ENCODE measurements around the gene MDN1. TPM values are rescaled to one million over a fixed set of nuclear protein-coding genes. Genes with fewer than 3 reads are reported as not detected.

MDN1 gene, protein sequence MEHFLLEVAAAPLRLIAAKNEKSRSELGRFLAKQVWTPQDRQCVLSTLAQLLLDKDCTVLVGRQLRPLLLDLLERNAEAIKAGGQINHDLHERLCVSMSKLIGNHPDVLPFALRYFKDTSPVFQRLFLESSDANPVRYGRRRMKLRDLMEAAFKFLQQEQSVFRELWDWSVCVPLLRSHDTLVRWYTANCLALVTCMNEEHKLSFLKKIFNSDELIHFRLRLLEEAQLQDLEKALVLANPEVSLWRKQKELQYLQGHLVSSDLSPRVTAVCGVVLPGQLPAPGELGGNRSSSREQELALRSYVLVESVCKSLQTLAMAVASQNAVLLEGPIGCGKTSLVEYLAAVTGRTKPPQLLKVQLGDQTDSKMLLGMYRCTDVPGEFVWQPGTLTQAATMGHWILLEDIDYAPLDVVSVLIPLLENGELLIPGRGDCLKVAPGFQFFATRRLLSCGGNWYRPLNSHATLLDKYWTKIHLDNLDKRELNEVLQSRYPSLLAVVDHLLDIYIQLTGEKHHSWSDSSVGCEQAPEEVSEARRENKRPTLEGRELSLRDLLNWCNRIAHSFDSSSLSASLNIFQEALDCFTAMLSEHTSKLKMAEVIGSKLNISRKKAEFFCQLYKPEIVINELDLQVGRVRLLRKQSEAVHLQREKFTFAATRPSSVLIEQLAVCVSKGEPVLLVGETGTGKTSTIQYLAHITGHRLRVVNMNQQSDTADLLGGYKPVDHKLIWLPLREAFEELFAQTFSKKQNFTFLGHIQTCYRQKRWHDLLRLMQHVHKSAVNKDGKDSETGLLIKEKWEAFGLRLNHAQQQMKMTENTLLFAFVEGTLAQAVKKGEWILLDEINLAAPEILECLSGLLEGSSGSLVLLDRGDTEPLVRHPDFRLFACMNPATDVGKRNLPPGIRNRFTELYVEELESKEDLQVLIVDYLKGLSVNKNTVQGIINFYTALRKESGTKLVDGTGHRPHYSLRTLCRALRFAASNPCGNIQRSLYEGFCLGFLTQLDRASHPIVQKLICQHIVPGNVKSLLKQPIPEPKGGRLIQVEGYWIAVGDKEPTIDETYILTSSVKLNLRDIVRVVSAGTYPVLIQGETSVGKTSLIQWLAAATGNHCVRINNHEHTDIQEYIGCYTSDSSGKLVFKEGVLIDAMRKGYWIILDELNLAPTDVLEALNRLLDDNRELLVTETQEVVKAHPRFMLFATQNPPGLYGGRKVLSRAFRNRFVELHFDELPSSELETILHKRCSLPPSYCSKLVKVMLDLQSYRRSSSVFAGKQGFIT (N-terminal part only)
- 10 to 100 TPM; 17.6 to 38.0 (median 24.4) TPM for total RNA-seq
- 10 to 100 TPM in 1 of 2 donors, 1 to 10 TPM in 1; 9.1 to 24.6 TPM for polyA plus RNA-seq
- long read RNA-seq, donor 1, partial matches to known transcripts: 15 of 16 reads
- long read RNA-seq, donor 1, other reads (novel, unspliced or antisense): 1 of 16 reads
- long read RNA-seq, donor 2, partial matches to known transcripts: 15 of 17 reads
- long read RNA-seq, donor 2, other reads (novel, unspliced or antisense): 2 of 17 reads
- long read RNA-seq, donor 3, partial matches to known transcripts: 4 of 4 reads
- long read RNA-seq, donor 3, other reads (novel, unspliced or antisense): 0 of 4 reads

DNA sequence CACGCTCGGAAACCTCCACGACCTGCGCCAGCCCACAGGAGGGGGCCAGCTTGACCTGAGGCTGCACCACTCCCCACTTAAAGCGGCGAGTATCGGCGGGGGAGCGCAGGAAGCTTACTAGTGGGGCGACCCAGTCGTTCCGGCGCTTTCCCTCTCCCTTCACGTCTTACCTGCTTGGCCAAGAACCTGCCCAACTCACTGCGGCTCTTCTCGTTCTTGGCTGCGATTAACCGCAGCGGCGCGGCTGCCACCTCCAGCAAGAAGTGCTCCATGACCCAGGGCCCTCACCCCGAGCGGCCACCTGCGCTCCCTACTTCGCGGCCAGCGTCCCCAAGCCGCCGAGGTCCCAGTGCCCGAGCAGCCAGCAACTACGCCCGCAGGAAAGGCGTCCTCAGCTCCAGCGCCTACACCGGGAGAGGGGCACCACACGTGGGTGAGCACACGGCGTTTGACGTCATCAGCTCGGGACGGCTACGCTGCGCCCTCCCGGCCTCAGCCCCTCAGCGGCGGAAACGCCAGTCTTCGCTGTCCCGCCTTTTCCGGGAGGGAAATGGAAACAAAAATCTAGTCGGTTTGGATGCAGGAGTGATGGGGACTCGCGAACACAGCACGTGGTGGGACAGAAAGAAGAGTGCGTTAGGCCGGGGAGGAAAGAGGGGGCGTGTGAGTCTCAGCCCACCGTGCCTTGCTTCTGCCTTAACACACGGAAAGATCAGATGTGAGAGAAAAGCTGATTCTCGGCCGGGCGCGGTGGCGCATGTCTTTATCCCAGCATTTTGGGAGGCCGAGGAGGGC lies at the start of gene MDN1:
TSS of gene MDN1 (minus strand) at position 459 of the 795 bp plus-strand sequence. CDS start at position 272, 187 bp downstream.
- ATAC-seq: peak; percentile 99 to 100 (median 99)
- 0 to 1% (median 1%) methylated on average over 40 to 65 of the region's 65 CpGs for WGBS, 4 donors
- Histone ChIP-seq H3K36me3 (no peaks in the 10 kb centered on the region), H3K27ac (peak within 1 kb of the TSS; percentile 14 to 96 (median 86)), H3K4me3 (peak within 1 kb of the TSS; percentile 71 to 98 (median 84)), H3K4me1 (peaks cover 0 to 26% (median 18%) of the 10 kb centered on the region in 12 donors), H3K9me3 (no peaks in the 10 kb centered on the region), H3K27me3 (no peaks in the 10 kb centered on the region)
- peak in 1 of 2 donors; percentile 59 for TF ChIP-seq POLR2A (IDR thresholded peaks at IDR 0.05)
- TF ChIP-seq, protein P1, sequence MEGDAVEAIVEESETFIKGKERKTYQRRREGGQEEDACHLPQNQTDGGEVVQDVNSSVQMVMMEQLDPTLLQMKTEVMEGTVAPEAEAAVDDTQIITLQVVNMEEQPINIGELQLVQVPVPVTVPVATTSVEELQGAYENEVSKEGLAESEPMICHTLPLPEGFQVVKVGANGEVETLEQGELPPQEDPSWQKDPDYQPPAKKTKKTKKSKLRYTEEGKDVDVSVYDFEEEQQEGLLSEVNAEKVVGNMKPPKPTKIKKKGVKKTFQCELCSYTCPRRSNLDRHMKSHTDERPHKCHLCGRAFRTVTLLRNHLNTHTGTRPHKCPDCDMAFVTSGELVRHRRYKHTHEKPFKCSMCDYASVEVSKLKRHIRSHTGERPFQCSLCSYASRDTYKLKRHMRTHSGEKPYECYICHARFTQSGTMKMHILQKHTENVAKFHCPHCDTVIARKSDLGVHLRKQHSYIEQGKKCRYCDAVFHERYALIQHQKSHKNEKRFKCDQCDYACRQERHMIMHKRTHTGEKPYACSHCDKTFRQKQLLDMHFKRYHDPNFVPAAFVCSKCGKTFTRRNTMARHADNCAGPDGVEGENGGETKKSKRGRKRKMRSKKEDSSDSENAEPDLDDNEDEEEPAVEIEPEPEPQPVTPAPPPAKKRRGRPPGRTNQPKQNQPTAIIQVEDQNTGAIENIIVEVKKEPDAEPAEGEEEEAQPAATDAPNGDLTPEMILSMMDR (IDR thresholded peaks at IDR 0.05): peak in 1 of 12 donors; percentile 8
- peak; percentile 91 to 94 (median 92) for DNase-seq
- intact Hi-C loops (cut with DNase I): no loop called here

GRCh38 chr6:89866024-89866678 lies 46.6 kb upstream of the MDN1 start:
- H3K27me3 ChIP-seq: no peaks in the 10 kb centered on the region
- ATAC-seq (no peak), DNase-seq (no peak)
- intact Hi-C loops (cut with DNase I): no loop called here
- H3K27ac ChIP-seq: no peak overlapping the region
- no peak overlapping the region for H3K4me3 ChIP-seq
- H3K36me3 ChIP-seq: peaks cover 0 to 96% (median 80%) of the 10 kb centered on the region in 9 donors
- peaks cover 0 to 6% (median 0%) of the 10 kb centered on the region in 12 donors for H3K9me3 ChIP-seq
- no peaks in the 10 kb centered on the region for H3K4me1 ChIP-seq
- TF ChIP-seq POLR2A (IDR thresholded peaks at IDR 0.05): no peak
- TF ChIP-seq, protein P1 (IDR thresholded peaks at IDR 0.05): no peak
- WGBS, 4 donors: 93 to 97% (median 96%) methylated on average over 6 of the region's 6 CpGs

DNA sequence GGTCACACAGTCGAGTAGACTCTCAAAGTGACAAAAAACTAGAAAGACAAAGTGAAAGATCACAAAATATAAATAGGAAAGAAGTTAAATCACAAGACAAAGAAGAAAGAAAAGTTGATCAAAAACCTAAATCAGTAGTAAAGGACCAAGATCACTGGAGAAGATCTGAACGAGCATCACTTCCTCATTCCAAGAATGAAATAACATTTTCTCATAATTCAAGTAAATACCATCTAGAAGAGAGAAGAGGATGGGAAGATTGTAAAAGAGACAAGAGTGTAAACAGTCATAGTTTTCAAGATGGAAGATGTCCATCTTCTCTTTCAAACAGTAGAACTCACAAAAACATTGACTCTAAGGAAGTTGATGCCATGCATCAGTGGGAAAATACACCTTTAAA lies 43.1 kb upstream of the MDN1 start:
- no peaks in the 10 kb centered on the region for H3K4me1 ChIP-seq
- WGBS, 4 donors: 88 to 94% (median 93%) methylated on average over 2 of the region's 2 CpGs
- H3K27ac ChIP-seq: no peak overlapping the region
- intact Hi-C loops (cut with DNase I): no loop called here
- TF ChIP-seq, protein P1 (IDR thresholded peaks at IDR 0.05): no peak
- TF ChIP-seq POLR2A (IDR thresholded peaks at IDR 0.05): no peak
- H3K4me3 ChIP-seq: no peak overlapping the region
- peaks cover 0 to 6% (median 0%) of the 10 kb centered on the region in 12 donors for H3K9me3 ChIP-seq
- no peaks in the 10 kb centered on the region for H3K27me3 ChIP-seq
- no peak for ATAC-seq
- H3K36me3 ChIP-seq: peaks cover 0 to 100% (median 93%) of the 10 kb centered on the region in 9 donors
- no peak for DNase-seq
